HG03025 (cell line): ENCODE data around the gene IZUMO2.
"Not testable (repeated sequence)": the region's sequence is repeated elsewhere in the genome, so short reads cannot be mapped to it uniquely, and the experiment has no call there.

Source experiments
- ATAC-seq: cut with Tn5 transposase; IDR thresholded peaks from one replicate; pipeline ENCODE4 v1.9.1; 2021; ENCODE audit warnings: mild to moderate bottlenecking, moderate library complexity; ENCODE audit not compliant: unreplicated experiment, low FRiP score

IZUMO2 gene

GRCh38 chr19:50187937-50188336 is 24.9 kb upstream of the IZUMO2 start:
- no peak for ATAC-seq

GRCh38 chr19:50184196-50184595 is 21.1 kb upstream of the IZUMO2 start:
- ATAC-seq, result no peak

- ATAC-seq, result no peak
These were observed 18.0 kb upstream of the IZUMO2 start for GRCh38 chr19:50181121-50181520.

- ATAC-seq, result no peak
These were observed 15.9 kb upstream of the IZUMO2 start for GRCh38 chr19:50178859-50179537.

- no peak for ATAC-seq
These were observed 15.2 kb upstream of the IZUMO2 start for GRCh38 chr19:50178320-50178719.

GRCh38 chr19:50176775-50177174 is 13.7 kb upstream of the IZUMO2 start:
- ATAC-seq, result no peak

- no peak for ATAC-seq
These were observed 12.8 kb upstream of the IZUMO2 start for GRCh38 chr19:50175924-50176323.

GRCh38 chr19:50174100-50174793 is 11.2 kb upstream of the IZUMO2 start:
- no peak for ATAC-seq

- no peak for ATAC-seq
These were observed 10.0 kb upstream of the IZUMO2 start for GRCh38 chr19:50173127-50173526.

GRCh38 chr19:50172726-50173125 is 9.6 kb upstream of the IZUMO2 start:
- ATAC-seq, result no peak

GRCh38 chr19:50171752-50172151 is 8.7 kb upstream of the IZUMO2 start:
- ATAC-seq, result no peak

GRCh38 chr19:50167314-50167721 is 4.2 kb upstream of the IZUMO2 start:
- ATAC-seq, result no peak

GRCh38 chr19:50159078-50159477 is 4.0 kb downstream of the IZUMO2 start:
- no peak for ATAC-seq

- ATAC-seq, result no peak
These were observed 4.5 kb downstream of the IZUMO2 start for GRCh38 chr19:50158577-50158976.

GRCh38 chr19:50155520-50156109 is 7.5 kb downstream of the IZUMO2 start:
- no peak for ATAC-seq

- no peak for ATAC-seq
These were observed 8.6 kb downstream of the IZUMO2 start for GRCh38 chr19:50154529-50154928.

GRCh38 chr19:50152578-50152977 is 10.5 kb downstream of the IZUMO2 start:
- no peak for ATAC-seq

GRCh38 chr19:50148528-50148927 is 14.6 kb downstream of the IZUMO2 start:
- ATAC-seq, result no peak

GRCh38 chr19:50147462-50148423 is 15.3 kb downstream of the IZUMO2 start:
- ATAC-seq, result no peak

- ATAC-seq, result not testable (repeated sequence)
These were observed 21.2 kb downstream of the IZUMO2 start for GRCh38 chr19:50141921-50142320.
